BE2C (cell line): ENCODE measurements around the gene NMUR2.

Experiments used
- DNase-seq: peaks from one replicate; pipeline ENCODE4 v3.0.0-alpha.2; 2020
- H3K27me3 ChIP-seq: fragments of 250-450 bp; sonication (Bioruptor Pico); 2 replicates; pipeline ENCODE4 v1.5.1; 2020; ENCODE audit warnings: mild to moderate bottlenecking
- H3K36me3 ChIP-seq: fragments of 250-450 bp; sonication (Bioruptor Pico); 2 replicates; pipeline ENCODE4 v1.5.1; 2020; ENCODE audit warnings: mild to moderate bottlenecking
- H3K4me1 ChIP-seq: fragments of 250-450 bp; sonication (Bioruptor Pico); 2 replicates; pipeline ENCODE4 v1.5.1; 2020
- H3K4me3 ChIP-seq: 2 replicates; pipeline ENCODE4 v1.5.1; 2011; ENCODE audit warnings: low read depth, low read length
- H3K9me3 ChIP-seq: fragments of 250-450 bp; sonication (Bioruptor Pico); 2 replicates; pipeline ENCODE4 v1.5.1; 2020
- TF ChIP-seq, protein P1 (sequence below): IDR thresholded peaks from 2 replicates; pipeline ENCODE4 v1.5.1; 2012; ENCODE audit warnings: mild to moderate bottlenecking, low read depth, low read length

Gene NMUR2

DNA sequence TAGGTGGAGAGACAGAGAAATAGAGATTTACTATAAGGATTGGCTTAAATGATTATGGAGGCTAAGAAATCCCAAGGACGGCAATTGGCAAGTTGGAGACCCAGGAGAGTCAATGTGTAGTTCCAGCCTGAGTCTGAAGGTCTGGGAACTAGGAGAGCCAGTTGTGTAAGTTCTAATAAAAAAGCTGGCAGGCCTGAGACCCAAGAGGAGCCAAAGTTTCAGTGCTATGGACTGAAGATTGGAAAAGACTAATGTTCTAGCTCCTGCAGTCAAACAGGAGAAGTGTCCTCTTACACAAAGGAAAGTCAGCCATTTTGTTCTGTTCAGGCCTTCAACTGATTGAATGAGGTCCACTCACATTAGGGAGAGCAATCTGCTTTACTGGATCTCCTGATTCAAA is 50.0 kb downstream of the NMUR2 start:
- Histone ChIP-seq H3K9me3 (no peaks in the 10 kb centered on the region; the same call in 1 of the 2 replicates), H3K27me3 (no peaks in the 10 kb centered on the region), H3K4me3 (no peak overlapping the region), H3K36me3 (no peaks in the 10 kb centered on the region), H3K4me1 (no peaks in the 10 kb centered on the region)
- TF ChIP-seq, protein P1, sequence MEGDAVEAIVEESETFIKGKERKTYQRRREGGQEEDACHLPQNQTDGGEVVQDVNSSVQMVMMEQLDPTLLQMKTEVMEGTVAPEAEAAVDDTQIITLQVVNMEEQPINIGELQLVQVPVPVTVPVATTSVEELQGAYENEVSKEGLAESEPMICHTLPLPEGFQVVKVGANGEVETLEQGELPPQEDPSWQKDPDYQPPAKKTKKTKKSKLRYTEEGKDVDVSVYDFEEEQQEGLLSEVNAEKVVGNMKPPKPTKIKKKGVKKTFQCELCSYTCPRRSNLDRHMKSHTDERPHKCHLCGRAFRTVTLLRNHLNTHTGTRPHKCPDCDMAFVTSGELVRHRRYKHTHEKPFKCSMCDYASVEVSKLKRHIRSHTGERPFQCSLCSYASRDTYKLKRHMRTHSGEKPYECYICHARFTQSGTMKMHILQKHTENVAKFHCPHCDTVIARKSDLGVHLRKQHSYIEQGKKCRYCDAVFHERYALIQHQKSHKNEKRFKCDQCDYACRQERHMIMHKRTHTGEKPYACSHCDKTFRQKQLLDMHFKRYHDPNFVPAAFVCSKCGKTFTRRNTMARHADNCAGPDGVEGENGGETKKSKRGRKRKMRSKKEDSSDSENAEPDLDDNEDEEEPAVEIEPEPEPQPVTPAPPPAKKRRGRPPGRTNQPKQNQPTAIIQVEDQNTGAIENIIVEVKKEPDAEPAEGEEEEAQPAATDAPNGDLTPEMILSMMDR, result no peak
- DNase-seq, result no peak

- H3K4me3 ChIP-seq, result no peak overlapping the region
- TF ChIP-seq, protein P1, result no peak
- no peaks in the 10 kb centered on the region for H3K27me3 ChIP-seq
- DNase-seq, result no peak
- no peaks in the 10 kb centered on the region; the same call in 1 of the 2 replicates for H3K9me3 ChIP-seq
- H3K4me1 ChIP-seq, result no peaks in the 10 kb centered on the region
- H3K36me3 ChIP-seq, result no peaks in the 10 kb centered on the region
Measured at GRCh38 chr5:152353001-152353400, 52.1 kb downstream of the NMUR2 start.

DNA sequence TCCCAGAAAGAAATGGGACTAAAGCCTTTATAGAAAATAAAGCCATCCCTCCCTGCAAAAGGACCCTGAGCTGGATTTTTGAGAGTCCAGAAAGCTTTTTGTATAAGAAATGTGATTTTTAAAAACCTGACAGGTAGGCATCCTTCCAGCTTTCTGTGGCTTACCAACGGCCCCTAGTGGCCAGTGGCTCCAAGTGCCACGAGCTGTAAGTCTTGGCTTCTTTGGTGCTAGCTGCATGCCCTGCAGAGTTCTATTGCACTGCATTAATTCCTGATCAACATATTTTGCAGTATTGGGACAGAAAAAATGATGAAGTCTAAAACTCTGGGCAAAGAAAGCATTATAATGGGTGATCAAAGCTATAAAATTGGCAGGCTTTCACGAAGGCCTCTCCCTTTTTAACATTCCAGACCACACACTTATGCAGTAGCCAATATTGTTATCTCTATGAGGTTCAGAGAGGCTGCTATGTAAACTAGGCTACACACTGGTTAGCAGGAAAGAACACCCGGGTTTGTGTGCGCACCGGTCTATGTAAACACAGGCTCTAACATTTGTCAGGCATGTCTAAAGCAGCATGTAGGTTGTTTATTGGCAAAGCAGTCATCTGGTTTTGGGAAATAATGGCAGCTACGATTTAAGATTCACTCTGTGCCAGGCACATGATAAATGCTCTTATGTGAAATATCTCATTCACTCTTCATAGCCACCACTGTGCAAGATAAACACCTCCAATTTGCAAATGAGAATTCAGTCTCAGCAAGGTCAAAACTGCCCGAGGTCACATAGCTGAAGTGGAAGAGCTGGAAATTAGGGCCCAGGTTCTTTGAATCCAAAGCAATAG is 55.2 kb downstream of the NMUR2 start:
- H3K27me3 ChIP-seq, result no peaks in the 10 kb centered on the region
- H3K4me1 ChIP-seq, result no peaks in the 10 kb centered on the region
- peak; percentile 29 for DNase-seq
- H3K4me3 ChIP-seq, result no peak overlapping the region
- no peaks in the 10 kb centered on the region for H3K36me3 ChIP-seq
- TF ChIP-seq, protein P1, result peak; percentile 78
- no peaks in the 10 kb centered on the region; the same call in 1 of the 2 replicates for H3K9me3 ChIP-seq
